ENCODE data around the gene DAPK3.
A peak's percentile ranks its signal among the peaks of the same experiment; 100 is the strongest.
"Not testable (repeated sequence)": the region's sequence is repeated elsewhere in the genome, so short reads cannot be mapped to it uniquely, and the experiment has no call there.

The DAPK3 gene

GRCh38 chr19:4005436-4005835 is 34.5 kb upstream of the DAPK3 start:
- not testable (repeated sequence) for DNase-seq (ENCODE audit: low read depth)

GRCh38 chr19:4000798-4001197 is 29.9 kb upstream of the DAPK3 start:
- not testable (repeated sequence) for DNase-seq (ENCODE audit: low read depth)

GRCh38 chr19:3998667-3999412 is 27.9 kb upstream of the DAPK3 start:
- not testable (repeated sequence) for DNase-seq (ENCODE audit: low read depth)

- DNase-seq (ENCODE audit: low read depth) = no peak
These were observed 24.7 kb upstream of the DAPK3 start for GRCh38 chr19:3995607-3996006.

GRCh38 chr19:3990815-3991117 is 19.9 kb upstream of the DAPK3 start:
- DNase-seq (ENCODE audit: low read depth) = no peak

- peak; percentile 75 for DNase-seq (ENCODE audit: low read depth)
These were observed 16.9 kb upstream of the DAPK3 start for GRCh38 chr19:3987619-3988371.

GRCh38 chr19:3986260-3987041 is 15.6 kb upstream of the DAPK3 start:
- DNase-seq (ENCODE audit: low read depth) = no peak

GRCh38 chr19:3985643-3986259 is 14.9 kb upstream of the DAPK3 start:
- no peak for DNase-seq (ENCODE audit: low read depth)

- peak; percentile 79 for DNase-seq (ENCODE audit: low read depth)
These were observed 14.2 kb upstream of the DAPK3 start, which contains the start of gene EEF2 for GRCh38 chr19:3984908-3985642. EEF2 (minus strand) TSS chr19:3985463; CDS start chr19:3985380, 83 bp downstream.

- DNase-seq (ENCODE audit: low read depth) = no peak
These were observed 13.6 kb upstream of the DAPK3 start for GRCh38 chr19:3984584-3984907.

- no peak for DNase-seq (ENCODE audit: low read depth)
These were observed 13.2 kb upstream of the DAPK3 start for GRCh38 chr19:3983936-3984583.

- DNase-seq (ENCODE audit: low read depth) = no peak
These were observed 12.6 kb upstream of the DAPK3 start for GRCh38 chr19:3983542-3983914.

- DNase-seq (ENCODE audit: low read depth) = no peak
These were observed 12.0 kb upstream of the DAPK3 start for GRCh38 chr19:3982701-3983541.

GRCh38 chr19:3981736-3982681 is 11.1 kb upstream of the DAPK3 start:
- no peak for DNase-seq (ENCODE audit: low read depth)

- no peak for DNase-seq (ENCODE audit: low read depth)
These were observed 10.5 kb upstream of the DAPK3 start for GRCh38 chr19:3981373-3981735.

GRCh38 chr19:3980353-3981251 is 9.7 kb upstream of the DAPK3 start:
- DNase-seq (ENCODE audit: low read depth) = no peak

GRCh38 chr19:3979674-3980352 is 8.9 kb upstream of the DAPK3 start:
- DNase-seq (ENCODE audit: low read depth) = no peak

GRCh38 chr19:3979289-3979673 is 8.4 kb upstream of the DAPK3 start:
- DNase-seq (ENCODE audit: low read depth) = no peak
